HG03521 (cell line): ENCODE data around the gene SLC39A3.
"Not testable (repeated sequence)": the region's sequence is repeated elsewhere in the genome, so short reads cannot be mapped to it uniquely, and the experiment has no call there.

ENCODE experiments used
- ATAC-seq: cut with Tn5 transposase; IDR thresholded peaks from one replicate; pipeline ENCODE4 v1.9.1; 2021; ENCODE audit warnings: mild to moderate bottlenecking, moderate library complexity; ENCODE audit not compliant: unreplicated experiment

The SLC39A3 gene

DNA sequence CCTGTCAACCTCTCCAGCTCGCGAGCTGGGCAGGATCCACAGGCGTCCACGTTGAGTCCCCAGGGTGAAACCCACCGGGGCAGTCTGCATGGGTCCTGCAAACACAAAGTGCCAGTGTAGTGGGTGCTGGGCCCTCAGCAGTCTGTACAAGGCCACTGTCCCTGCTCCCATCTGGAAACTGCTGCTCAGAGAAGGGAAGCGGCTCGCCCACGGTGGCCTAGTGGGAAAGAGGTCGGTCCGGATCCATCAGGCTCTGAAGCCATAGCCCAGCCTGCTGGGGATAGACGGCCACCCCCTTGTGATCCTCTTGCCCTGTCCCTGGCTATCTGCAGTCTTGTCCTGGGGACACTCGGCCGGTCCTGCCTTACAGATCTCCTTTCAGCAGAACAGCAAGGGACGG lies 16.1 kb downstream of the SLC39A3 start:
- no peak for ATAC-seq

DNA sequence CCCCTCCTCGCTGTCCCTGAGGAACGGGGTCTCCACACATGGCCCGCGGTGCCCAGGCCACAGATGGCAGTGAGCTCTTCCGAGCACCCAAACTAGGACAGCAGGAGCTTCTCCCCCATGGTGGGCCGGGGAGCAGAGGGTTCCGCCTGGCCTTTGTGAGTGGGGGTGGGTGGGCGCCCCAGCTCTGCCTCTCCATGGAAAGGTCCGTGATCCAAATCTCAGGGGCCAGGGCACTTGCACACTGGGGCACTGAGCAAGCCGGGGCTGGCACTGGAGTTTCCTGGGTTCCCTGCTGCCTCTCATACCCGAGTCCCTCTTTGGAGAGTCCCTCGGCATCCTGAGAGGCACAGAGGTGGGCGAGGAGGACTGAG lies 16.5 kb downstream of the SLC39A3 start:
- no peak for ATAC-seq

GRCh38 chr19:2722541-2723344 lies 17.1 kb downstream of the SLC39A3 start:
- no peak for ATAC-seq

GRCh38 chr19:2721570-2722540 lies 18.0 kb downstream of the SLC39A3 start:
- ATAC-seq: no peak

- no peak for ATAC-seq
Observed at GRCh38 chr19:2720777-2721569, 18.8 kb downstream of the SLC39A3 start, which contains the start of gene DIRAS1. Gene DIRAS1 (minus strand): TSS chr19:2721372. CDS start chr19:2717806, 3,566 bp downstream.

- ATAC-seq: no peak
Observed at GRCh38 chr19:2719920-2720776, 19.7 kb downstream of the SLC39A3 start.

DNA sequence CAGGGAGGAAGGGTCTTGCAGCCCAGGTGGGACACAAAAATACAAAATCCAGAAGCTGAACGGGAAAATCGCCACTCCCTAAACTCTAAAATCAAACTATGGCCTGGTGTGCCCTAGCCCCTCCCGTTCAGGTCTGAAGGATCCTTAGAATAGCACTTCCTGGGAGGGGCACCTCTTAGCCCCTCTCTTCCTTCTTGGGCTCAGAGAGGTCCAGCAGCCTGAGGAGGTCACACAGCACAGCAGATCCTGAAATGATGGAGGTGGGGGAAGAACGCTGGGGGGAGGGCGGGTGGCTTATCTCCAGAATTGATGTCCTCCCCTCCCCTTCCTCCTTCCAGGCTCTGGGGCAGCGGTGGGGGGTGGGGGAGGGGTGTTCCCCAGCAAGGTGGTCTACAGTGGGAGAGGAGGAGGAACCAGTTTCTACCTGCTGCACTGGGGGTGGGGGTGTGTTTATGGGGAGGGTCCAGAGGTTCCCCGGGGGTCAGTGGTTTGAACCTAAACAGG lies 20.5 kb downstream of the SLC39A3 start:
- no peak for ATAC-seq

DNA sequence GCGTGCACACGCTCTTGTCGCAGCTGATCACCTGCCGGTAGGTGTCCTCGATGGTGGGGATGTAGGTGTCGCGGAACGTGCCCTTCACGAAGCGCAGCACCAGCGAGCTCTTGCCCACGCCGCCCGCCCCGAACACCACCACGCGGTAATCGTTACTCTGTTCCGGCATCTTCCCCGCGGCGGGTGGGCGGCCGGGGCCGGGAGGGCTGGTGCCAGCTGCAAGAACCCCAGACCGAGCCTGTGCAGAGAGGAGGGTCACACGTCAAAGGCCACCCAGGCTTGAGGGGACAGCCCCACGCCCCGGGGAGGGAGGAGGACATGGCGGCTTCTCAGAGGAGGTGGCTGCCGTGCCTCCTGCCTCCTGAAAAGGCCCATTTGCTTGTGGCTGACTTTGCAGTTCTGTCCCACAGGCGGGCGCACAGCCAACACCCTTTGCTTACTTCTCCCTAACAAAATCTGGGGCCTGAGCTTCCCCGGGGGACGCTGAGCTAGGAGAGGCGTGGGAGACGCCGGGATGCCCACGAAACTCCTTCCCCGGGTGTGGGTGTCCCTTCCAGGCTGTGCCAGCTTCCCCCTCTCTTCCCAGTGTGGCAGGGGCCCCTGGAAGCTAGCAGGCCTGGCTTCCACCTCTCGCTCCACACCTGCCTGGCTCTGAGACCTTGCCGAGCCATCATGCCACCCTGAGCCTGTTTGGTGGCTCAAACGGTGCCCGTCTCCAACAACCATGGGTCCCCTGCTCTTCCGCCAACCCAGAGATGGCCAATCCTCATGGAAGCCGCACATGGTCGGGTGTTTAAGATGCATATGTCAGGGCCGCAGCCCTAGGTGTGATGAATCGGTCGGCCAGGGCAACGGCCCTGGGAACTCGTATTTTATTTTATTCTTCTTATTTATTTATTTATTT lies 21.9 kb downstream of the SLC39A3 start:
- no peak for ATAC-seq

- ATAC-seq: no peak
Observed at GRCh38 chr19:2716722-2717637, 22.8 kb downstream of the SLC39A3 start.

DNA sequence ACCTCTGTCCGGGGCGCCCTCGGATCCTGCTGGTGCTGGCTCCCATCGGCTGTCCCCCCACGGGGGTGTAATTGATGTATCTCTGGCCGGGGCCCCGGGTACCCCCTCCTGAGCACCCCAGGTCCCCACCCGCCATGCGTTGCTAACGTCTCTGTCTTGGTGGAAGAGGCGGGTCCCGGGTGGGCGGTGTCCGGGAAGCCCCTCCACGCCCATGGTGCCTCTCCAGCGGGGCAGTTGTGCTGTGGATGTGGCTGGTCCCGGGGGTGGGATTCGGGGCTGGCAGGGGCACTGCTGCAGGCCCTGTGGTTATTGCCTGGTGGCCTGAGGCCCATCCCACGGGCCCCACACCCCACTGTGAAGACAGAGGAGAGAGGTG lies 23.6 kb downstream of the SLC39A3 start:
- no peak for ATAC-seq

DNA sequence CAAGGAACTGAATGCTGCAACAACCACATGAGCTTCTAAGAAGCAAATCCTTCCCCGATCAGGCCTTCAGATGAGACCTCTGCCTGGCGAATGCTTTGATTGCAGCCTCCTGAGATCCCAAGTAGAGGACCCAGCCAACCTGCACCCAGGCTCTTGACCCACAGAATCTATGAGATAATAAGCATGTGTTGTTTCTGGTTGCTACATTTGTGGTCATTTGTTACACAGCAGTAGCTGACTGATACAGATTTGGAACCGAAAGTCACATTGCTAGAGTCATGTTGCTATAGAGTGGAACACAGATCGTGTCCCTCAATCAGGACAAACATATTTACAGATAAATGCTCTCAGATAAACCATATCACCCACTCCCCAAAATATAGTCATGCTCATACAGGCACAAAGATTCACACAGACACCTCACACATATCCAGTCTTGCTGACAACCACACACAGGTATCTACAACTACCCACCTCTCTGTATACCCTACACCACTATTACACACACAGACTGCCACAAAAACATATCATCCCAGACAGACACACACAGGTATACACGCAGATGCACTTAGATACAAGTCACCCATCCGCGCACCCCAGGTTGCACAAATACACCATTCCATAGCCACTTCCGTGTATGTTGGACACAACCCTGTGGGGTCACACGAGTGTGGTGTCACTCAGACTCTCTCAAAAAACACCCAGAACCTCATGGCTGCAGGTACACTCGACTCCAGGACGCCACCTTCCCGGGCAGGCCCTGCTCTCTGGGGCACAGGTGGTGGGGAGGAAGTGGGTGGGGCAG lies 24.1 kb downstream of the SLC39A3 start:
- no peak for ATAC-seq

DNA sequence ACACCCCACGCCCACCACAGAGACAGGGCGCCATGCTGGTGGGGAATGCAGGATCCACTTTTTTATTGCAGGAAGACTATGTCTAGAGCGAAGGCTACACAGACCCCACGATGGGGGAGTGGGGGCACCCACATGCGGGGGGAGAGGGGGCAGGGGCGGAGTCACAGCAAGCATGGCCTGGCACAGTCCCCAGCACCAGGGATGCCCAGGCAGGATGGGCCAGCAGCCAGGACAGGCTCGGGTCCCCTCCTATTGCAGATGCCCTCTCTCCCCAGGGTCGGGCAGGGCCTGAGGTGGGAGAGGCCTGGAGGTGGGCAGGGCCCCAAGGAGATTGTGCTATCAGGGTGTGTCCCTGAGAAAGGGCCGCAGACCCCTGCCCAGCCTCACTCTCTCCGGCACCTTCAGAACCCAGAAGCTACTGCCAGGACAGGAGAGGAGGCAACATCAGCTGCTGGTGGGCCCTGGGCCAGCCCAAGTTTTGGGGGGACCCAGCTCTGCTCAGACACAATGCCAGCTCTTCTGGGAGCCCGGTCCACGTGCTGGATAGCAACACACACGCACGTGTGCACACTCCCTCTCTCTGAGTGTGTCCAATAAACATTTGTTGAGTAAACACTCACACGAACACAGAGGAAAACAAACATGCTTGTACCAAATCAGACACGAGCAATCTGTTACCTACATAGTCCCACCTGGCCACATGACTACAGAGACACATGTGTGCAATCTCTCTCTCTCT lies 25.1 kb downstream of the SLC39A3 start:
- no peak for ATAC-seq

GRCh38 chr19:2714102-2714501 lies 25.7 kb downstream of the SLC39A3 start:
- not testable (repeated sequence) for ATAC-seq

GRCh38 chr19:2713170-2713569 lies 26.6 kb downstream of the SLC39A3 start:
- ATAC-seq: not testable (repeated sequence)

DNA sequence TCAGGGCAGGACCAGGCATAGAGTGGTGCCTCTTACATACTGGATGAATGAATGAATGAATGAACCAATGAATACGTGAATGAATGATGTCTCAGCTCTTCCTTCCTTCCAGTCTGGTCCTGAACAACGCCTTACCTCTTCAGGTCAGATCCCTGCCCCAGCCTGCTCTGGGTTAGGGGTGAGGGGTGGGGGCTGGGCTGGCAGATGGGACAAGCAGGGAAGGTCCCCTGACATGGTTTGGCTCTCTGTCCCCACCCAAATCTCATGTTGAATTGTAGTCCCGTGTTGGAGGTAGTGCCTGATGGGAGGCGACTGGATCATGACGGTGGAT lies 28.0 kb downstream of the SLC39A3 start:
- no peak for ATAC-seq

DNA sequence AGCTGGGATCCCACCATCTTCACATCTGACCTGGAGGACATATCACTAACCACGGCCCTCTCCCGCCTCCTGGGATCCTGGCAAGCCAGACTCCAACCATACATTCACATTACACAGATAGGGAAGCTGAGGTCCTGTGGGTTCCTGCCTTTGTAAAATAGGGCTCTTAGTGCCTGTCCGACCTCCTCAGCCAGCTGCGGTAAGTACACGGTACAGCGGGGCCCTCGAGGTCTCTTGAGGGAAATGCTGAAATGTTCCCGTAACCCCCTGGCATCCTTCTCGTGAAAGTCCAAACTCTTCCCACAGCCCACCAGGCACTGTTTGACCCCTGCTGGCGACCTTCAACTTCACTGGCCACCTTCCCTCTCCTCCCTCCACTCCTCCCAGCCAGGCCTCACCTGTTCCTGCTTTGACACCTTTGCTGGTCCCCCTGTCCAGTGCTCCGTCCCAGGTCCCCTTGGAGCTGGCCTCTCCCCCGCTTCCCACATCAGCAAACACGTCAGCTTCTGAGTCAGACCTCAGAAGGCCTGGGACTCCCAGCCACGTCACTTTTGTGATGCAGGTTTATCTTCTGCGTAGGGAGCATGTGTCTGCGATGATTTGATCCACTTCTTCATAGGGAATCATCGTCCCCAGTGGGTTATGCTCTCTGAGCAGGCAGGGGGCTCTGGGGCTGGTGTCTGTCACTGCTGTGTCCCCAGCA lies 28.5 kb downstream of the SLC39A3 start:
- ATAC-seq: no peak
